Heart left ventricle (tissue), 13 donors: ENCODE results near the gene BAZ2B.

Experiments
- CTCF ChIP-seq, 12 donors: fragments of 200-600 bp; sonication (generic) in 4 of 12; IDR thresholded peaks; one replicate each; pipeline versions ENCODE4 v1.5.0 to v1.8.0; 2018 to 2022; ENCODE audit warnings: antibody characterized with exemption in 12 of 12, mild to moderate bottlenecking in 5 of 12
- POLR2A ChIP-seq, 2 donors: fragments of 450-650 bp; IDR thresholded peaks; one replicate each; pipeline ENCODE4 v1.6.1; 2017; ENCODE audit warnings: antibody characterized with exemption in 2 of 2, mild to moderate bottlenecking in 2 of 2, moderate library complexity in 2 of 2
- donor health status: ischemic (EF 13 %, LVEDD 7.1; RV severe dilation, severe dysfunction).
- donor health status: DM: no; HTN: yes; CAD: no.
- donor health status: DM: no; HTN: no; CAD: no.
- donor health status: ischemic (EF 25% LVEDD 6.9; RV normal size, moderate dysfunction).
- donor health status: ischemic (EF 25% LVEDD 5.7; RV mildly dilated, moderate dysfunction).
- donor health status: ischemic (EF 35%, LVEDD 5.7; RV mildly dilated, moderate dysfunction).
- donor health status: nonischemic (EF 11% LVEDD 7.7; RV severe dilation, severe dysfunction).
- donor health status: DM: yes; HTN: yes; CAD: no.
- donor health status: PGD.
- donor health status: ischemic (EF 29% LVEDD 5.4; RV normal size, mild dysfunction).
- donor health status: nonischemic (EF 23%, LVEDD 6.1; RV moderate dilation, normal function).

GRCh38 chr2:159573846-159574606 is 42.3 kb downstream of the BAZ2B start:
- TF ChIP-seq POLR2A (IDR thresholded peaks at IDR 0.05) (no peak), CTCF (IDR thresholded peaks at IDR 0.05) (no peak)
